ENCODE results near the gene POC5. TPM values are rescaled to one million over a fixed set of nuclear protein-coding genes. Genes with fewer than 3 reads are reported as not detected.

The POC5 gene
- total RNA-seq, 1 experiment from 2014 or later = 23.3 TPM

DNA sequence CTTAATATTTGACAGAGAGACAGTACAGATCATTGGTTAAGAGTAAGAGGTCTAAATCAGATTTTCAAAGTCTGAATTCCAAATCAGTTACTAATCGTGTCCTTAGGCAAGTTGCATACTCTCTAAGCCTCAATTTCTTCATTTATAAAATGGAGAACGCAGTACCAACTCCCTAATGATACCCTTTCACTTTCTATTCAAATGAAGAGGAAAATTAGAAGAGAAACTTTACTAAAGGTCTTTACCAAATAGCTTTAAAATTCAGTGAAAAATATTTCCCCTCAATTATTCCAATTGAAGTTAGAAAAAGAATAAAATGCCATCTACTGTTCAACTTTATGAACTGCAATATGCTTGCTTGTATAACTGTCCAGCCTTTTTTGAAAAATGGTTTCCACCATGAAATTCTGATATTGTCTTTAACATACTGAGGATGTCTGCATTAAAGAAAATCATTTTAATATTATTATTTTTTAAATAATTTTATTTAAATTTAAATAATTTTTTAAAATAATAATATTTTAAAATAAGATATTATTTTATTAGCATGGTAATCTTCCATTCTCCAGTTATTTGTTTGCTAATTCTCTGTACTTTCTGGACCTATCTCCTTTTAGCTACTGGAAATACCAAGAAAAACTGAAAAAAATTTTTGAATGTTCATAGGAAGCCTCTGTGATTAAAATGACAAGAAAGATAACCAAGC lies 36.0 kb downstream of the POC5 start:
- H3K4me3 ChIP-seq = no peak overlapping the region
- H3K36me3 ChIP-seq = peaks cover 8% of the 10 kb centered on the region
- DNase-seq = peak in 1 of 2 experiments; percentile 70
- H3K4me1 ChIP-seq = 0 out of 2 replicates have a peak, but pooled peaks cover 5% of the 10 kb centered on the region
- no peaks in the 10 kb centered on the region for H3K27me3 ChIP-seq
- no peak overlapping the region for H3K27ac ChIP-seq
- H3K9me3 ChIP-seq (replicated peaks) = no peaks in the 10 kb centered on the region

DNA sequence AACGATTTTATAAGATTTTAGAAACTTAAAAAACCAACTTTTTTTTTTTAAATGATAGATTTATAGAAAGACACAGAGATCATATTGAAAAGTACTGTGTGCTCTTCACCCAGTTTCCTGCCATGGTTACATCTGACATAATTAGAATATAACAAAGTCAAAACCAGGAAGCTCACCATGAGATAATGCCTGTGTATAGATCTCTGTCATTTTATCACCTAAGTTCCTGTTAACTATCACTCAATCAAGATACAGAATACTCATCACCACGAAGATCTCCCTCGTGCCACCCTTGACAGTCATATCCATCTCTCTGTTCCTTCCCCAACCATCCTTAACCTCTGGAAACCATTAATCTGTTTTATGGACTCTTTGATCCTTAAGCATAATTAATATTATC lies 39.1 kb downstream of the POC5 start:
- peaks cover 8% of the 10 kb centered on the region for H3K36me3 ChIP-seq
- 0 out of 2 replicates have a peak, but pooled peaks cover 5% of the 10 kb centered on the region for H3K4me1 ChIP-seq
- no peak overlapping the region for H3K27ac ChIP-seq
- no peaks in the 10 kb centered on the region for H3K9me3 ChIP-seq (replicated peaks)
- no peak overlapping the region for H3K4me3 ChIP-seq
- DNase-seq = no peak
- no peaks in the 10 kb centered on the region for H3K27me3 ChIP-seq

DNA sequence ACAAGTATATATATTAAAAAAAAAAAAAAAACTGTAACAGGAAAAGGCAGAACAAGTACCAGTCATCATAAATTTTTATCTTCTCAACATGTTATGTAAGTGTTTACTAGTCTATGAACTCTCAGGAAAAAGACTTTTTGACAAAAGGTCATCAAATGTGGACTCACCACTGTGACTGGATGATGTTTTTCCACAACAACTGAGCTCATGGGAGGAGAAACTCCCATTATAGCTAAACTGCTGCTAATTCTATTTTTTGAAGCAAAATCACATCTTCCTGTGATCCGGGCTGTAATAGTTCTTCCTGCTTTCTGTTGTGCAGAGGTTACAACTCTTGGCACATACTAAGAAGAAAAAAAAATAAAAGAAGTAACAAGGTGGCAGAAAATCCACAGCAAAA lies 39.6 kb downstream of the POC5 start:
- 0 out of 2 replicates have a peak, but pooled peaks cover 5% of the 10 kb centered on the region for H3K4me1 ChIP-seq
- no peaks in the 10 kb centered on the region for H3K27me3 ChIP-seq
- H3K9me3 ChIP-seq (replicated peaks) = no peaks in the 10 kb centered on the region
- no peak for DNase-seq
- no peak overlapping the region for H3K27ac ChIP-seq
- peaks cover 9% of the 10 kb centered on the region for H3K36me3 ChIP-seq
- no peak overlapping the region for H3K4me3 ChIP-seq

DNA sequence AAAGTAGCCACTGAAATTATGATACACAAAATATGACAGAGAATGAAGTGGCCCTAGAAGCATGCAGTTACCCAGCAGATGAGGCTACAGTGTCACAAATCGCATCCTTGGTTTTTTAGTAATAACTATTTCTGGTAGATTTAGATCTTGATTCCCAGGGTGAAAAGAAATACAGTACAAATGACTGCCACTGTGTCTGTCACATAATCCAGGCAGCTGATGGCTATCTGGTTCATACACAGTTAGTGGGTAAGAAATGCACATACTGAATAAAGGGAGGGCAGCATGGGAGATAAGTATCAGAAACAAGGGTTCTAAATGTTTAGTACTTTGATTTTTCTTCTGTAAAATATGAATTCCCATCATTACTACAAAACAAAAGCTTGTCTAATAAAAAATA lies 41.5 kb downstream of the POC5 start:
- no peak for DNase-seq
- Histone ChIP-seq H3K4me1 (0 out of 2 replicates have a peak, but pooled peaks cover under 1% of the 10 kb centered on the region), H3K27me3 (no peaks in the 10 kb centered on the region), H3K36me3 (peaks cover 9% of the 10 kb centered on the region), H3K4me3 (no peak overlapping the region), H3K27ac (no peak overlapping the region), H3K9me3 (replicated peaks) (no peaks in the 10 kb centered on the region)

DNA sequence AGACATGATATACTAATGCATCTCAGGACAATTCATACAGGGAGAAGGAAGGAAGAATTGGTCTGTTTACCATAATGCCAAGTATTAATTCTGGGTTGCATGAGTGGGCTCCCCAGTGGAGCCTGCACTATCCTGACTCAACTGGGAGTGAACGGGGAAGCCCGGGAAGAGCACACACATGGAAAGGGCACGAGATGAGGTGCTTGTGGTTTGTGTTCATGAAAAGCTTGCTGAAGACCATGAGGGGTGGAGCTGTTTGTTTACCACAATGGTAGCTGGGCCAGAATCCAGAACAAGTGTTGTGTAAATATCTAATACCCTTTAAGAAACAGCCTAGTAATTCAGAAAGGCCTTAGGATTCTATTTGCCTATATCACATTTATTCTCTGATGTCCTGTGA lies 44.6 kb downstream of the POC5 start:
- Histone ChIP-seq H3K27me3 (no peaks in the 10 kb centered on the region), H3K9me3 (replicated peaks) (no peaks in the 10 kb centered on the region)
- DNase-seq = no peak

DNA sequence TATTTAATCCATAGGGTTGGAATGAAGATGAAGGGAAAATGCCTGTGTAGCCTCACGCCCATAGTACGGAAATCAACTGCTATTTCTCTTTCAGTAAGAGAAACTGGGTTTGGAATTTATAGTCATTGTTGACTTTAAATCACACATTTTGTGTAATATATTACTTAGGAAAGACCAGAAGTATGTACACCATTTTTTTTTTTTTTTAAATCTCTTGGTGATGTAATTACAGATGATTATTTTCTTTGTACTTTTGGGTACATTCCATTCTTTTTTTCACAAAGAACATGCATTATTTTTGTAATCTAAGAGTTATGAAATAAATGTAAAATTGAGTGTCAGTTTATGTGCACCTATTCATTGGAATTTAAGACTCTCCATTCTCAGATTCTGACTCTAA lies 45.7 kb downstream of the POC5 start:
- no peaks in the 10 kb centered on the region for H3K9me3 ChIP-seq (replicated peaks)

More for the DNA sequence above, 44.6 kb downstream of the POC5 start:
- no peak overlapping the region for H3K4me3 ChIP-seq
- H3K27ac ChIP-seq = no peak overlapping the region
- H3K36me3 ChIP-seq = peaks cover 9% of the 10 kb centered on the region
- peaks cover 7% of the 10 kb centered on the region for H3K4me1 ChIP-seq

DNA sequence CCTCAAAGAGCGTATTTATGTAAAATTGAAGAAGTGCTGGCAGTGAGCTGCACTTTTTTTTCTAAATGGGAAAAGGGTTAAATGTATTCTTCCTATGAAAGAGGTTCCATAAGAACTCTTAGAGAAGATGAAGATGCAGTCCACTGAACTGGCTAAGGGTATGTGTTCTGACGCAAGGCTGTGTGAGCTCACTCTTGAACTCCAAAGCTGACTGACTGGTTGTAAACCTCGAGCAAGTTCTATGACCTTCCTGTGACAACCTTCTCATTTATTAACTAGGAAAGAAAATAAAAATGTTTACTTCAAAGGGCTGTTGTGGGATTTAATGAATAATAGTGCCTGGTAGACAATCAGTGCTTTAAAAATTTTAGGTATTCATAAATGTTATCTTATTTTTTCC lies 46.7 kb downstream of the POC5 start:
- H3K4me1 ChIP-seq = peaks cover 7% of the 10 kb centered on the region
- peaks cover 4% of the 10 kb centered on the region; the same call in 1 of the 2 replicates for H3K36me3 ChIP-seq
- H3K4me3 ChIP-seq = no peak overlapping the region
- no peaks in the 10 kb centered on the region for H3K27me3 ChIP-seq
- no peak for DNase-seq
- no peak overlapping the region for H3K27ac ChIP-seq
- no peaks in the 10 kb centered on the region for H3K9me3 ChIP-seq (replicated peaks)

More for the DNA sequence above, 45.7 kb downstream of the POC5 start:
- no peak overlapping the region for H3K27ac ChIP-seq
- no peak overlapping the region for H3K4me3 ChIP-seq
- DNase-seq = no peak
- peaks cover 4% of the 10 kb centered on the region; the same call in 1 of the 2 replicates for H3K36me3 ChIP-seq
- H3K4me1 ChIP-seq = peaks cover 7% of the 10 kb centered on the region
- H3K27me3 ChIP-seq = no peaks in the 10 kb centered on the region

DNA sequence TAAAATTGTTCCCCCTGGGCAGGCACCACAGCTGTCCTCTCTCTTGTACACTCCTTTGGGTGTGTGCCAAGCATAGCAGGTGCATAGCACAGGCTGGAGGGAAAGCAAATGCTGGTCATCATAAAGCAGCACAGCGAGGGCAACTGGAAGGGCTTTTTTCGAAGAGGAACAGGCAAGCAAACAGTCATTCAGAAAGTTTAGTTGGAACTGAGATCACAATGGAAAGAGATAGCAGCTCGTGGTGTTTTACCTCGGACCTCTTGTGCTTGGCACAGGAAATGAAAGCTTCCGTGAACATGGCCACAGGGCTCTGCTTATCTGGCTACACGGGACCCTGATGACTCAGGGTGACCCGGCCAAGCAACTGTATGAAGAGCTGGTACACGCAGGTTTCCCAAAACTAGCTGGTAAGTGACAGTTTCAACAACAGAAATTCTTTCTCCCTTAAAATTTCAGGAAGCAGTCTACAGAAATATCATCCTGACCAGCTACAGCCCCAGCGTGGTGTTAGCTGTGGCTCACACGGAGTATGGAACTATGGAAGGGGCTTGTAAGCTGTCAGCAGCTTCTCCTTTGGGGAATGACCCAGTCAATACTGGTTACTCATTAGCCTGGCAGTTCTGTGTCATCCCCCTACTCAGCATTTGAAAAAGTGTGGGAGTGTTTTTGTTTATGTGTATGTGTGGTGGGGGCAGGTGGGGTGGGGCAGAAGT lies 48.1 kb downstream of the POC5 start:
- H3K4me1 ChIP-seq = peaks cover 7% of the 10 kb centered on the region
- no peaks in the 10 kb centered on the region for H3K27me3 ChIP-seq
- no peak overlapping the region for H3K4me3 ChIP-seq
- no peaks in the 10 kb centered on the region for H3K9me3 ChIP-seq (replicated peaks)
- peak; percentile 81 to 91 for DNase-seq
- peaks cover 2% of the 10 kb centered on the region; the same call in 1 of the 2 replicates for H3K36me3 ChIP-seq
- no peak overlapping the region for H3K27ac ChIP-seq

DNA sequence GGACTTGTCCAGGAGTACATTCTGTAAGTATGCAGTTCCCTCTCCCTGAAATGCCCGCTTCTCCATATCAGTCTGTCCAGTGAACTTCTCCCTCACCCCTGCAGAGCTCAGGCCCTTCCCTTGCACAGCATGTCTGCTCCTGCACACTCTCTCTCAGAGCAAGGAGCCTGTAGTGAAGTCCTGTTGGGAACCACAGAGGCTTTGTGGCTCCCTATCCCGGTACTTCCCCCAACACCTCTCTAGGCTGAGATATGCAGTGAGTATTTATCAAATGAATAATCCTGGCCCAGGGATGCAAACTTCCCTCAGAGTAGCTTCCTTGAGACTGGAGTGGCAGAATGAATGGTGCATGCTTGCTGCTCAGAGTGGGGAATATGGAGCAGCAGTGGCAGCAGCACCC lies 48.8 kb downstream of the POC5 start:
- Histone ChIP-seq H3K4me3 (no peak overlapping the region), H3K27ac (no peak overlapping the region), H3K4me1 (peaks cover 7% of the 10 kb centered on the region), H3K9me3 (replicated peaks) (no peaks in the 10 kb centered on the region), H3K36me3 (0 out of 2 replicates have a peak, but pooled peaks cover 2% of the 10 kb centered on the region), H3K27me3 (no peaks in the 10 kb centered on the region)
- DNase-seq = no peak

DNA sequence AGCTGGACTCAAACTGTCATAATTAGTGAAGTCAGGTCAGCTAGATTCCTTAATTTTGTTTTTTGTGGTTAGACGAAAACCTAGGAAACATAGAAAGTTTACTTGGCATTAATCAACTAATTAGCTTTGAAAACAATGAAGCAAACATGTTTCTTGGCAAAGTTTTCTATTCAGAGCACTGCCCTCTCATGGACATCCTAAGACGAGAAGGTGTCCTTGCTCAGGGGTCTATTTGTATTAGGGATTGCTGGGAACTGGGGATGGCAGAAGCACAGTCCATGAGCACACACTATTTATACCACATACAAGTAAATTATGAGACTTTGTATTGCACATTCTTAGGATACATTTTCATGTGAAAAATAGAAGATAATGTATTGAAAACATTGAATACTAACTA lies 49.7 kb downstream of the POC5 start:
- H3K4me1 ChIP-seq = peaks cover 7% of the 10 kb centered on the region

DNA sequence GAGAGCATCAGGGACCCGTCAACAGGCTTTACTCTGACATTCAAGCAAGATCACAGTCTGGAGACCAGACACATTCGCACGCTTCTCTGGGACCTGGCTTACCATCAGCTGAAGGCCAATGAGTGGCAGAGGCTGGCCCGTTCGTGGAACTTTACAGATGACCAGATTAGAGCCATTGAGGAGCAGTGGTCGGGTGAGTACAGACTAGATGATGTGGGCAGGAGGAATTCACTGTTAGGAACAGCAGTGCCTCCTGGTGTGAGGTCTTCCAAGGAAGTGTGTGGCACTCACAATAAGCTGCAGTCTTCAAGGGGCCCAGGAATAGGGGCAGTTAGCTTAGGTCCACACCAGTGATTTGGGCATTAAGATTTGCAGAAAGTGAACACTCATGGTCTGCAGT lies 50.4 kb downstream of the POC5 start:
- no peaks in the 10 kb centered on the region for H3K27me3 ChIP-seq
- no peaks in the 10 kb centered on the region for H3K9me3 ChIP-seq (replicated peaks)
- H3K36me3 ChIP-seq = no peaks in the 10 kb centered on the region
- no peak overlapping the region for H3K27ac ChIP-seq
- H3K4me3 ChIP-seq = no peak overlapping the region
- DNase-seq = no peak
- peaks cover 7% of the 10 kb centered on the region for H3K4me1 ChIP-seq

More for the DNA sequence above, 49.7 kb downstream of the POC5 start:
- Histone ChIP-seq H3K27me3 (no peaks in the 10 kb centered on the region), H3K4me3 (no peak overlapping the region), H3K9me3 (replicated peaks) (no peaks in the 10 kb centered on the region), H3K27ac (no peak overlapping the region), H3K36me3 (no peaks in the 10 kb centered on the region)
- DNase-seq = no peak

DNA sequence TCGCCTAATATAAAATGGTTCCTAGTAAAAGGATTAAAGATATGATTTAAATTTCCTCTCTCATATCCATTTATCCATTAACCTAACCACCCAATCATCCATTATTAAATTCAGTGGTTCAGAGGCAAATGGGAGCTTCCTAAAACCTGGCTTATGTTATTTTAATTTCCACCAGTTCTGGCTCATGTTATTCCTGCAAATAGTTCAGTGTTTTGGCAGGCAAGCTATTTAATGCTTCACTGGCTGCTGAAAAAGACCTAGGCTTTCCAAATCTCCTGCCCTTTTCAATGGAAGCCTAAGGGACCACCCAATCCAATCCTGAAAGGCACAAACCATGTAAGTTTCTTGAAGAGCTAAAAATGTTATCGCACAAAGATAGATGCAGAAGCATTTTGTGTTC lies 52.3 kb downstream of the POC5 start:
- Histone ChIP-seq H3K4me1 (peaks cover 7% of the 10 kb centered on the region), H3K27ac (no peak overlapping the region), H3K27me3 (no peaks in the 10 kb centered on the region), H3K9me3 (replicated peaks) (no peaks in the 10 kb centered on the region), H3K4me3 (no peak overlapping the region), H3K36me3 (no peaks in the 10 kb centered on the region)
- no peak for DNase-seq

DNA sequence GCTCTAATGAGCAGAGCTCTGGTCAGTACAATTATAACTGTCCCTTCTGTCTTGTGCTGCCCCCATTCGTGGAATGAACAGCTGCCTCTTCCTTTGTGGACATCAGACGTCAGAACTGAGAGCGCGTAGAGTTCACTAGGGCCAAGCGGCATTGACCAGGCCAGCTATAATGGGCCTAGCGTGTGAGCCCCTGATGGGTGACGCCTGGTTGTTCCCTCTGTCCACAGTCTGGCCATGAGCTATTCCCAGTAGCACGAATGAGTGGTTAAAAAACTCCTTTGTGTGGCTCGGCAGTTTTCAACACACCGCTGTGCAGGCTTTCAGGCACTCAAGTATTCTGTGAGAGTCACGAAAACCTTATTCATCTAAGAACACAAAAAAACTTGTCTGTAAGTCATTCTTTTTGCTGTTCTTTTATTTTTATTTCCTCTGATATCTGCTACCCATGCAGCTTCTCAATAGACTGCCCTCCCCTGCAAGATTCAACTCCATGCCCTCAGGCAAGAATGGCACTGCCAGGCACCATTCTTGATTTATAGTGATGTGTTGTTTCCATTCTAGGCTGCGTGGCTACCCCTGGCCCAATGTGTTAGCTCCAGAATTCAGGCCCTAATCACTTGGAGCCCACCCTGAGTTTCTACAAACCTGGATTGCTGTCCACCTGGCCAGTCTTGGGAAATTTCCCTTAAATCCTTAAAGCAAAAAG lies 53.5 kb downstream of the POC5 start:
- H3K4me3 ChIP-seq = no peak overlapping the region
- H3K9me3 ChIP-seq (replicated peaks) = no peaks in the 10 kb centered on the region
- no peak for DNase-seq
- H3K4me1 ChIP-seq = peaks cover 4% of the 10 kb centered on the region
- H3K27me3 ChIP-seq = no peaks in the 10 kb centered on the region
- no peak overlapping the region for H3K27ac ChIP-seq
- H3K36me3 ChIP-seq = no peaks in the 10 kb centered on the region

DNA sequence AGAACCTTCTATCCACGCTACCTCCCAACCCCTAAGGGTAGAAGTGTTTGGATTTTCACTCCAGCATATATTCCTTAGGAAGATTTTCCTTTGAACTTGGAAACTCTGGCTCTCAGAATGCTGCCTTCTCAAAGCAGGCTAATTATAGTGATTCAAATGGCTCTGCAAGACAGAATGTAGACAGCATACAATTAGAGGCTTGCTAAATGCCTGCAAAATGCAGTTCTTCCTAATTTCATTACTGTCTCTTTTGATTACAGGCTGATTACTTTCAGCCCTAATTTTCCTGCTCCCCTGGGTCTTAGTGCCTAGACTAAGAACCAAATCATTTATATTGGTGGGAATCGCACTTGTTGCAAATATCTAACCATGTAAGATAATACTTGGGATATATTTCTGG lies 55.2 kb downstream of the POC5 start:
- H3K9me3 ChIP-seq (replicated peaks) = no peaks in the 10 kb centered on the region

More for the DNA sequence above, 55.2 kb downstream of the POC5 start:
- Histone ChIP-seq H3K27me3 (no peaks in the 10 kb centered on the region), H3K4me1 (peaks cover under 1% of the 10 kb centered on the region), H3K4me3 (no peak overlapping the region), H3K27ac (no peak overlapping the region), H3K36me3 (no peaks in the 10 kb centered on the region)
- no peak for DNase-seq

Data from SJCRH30 (cell line).